GM12801 (cell line): ENCODE data around the gene BRIP1.

ENCODE experiments used
- CTCF ChIP-seq: IDR thresholded peaks from one replicate; pipeline ENCODE4 v1.5.1; 2011; ENCODE audit warnings: control low read depth; ENCODE audit not compliant: insufficient read length; ENCODE audit errors: extremely low read depth

The BRIP1 gene

GRCh38 chr17:61852857-61853256 is 10.5 kb downstream of the BRIP1 start:
- TF ChIP-seq CTCF, result no peak

- no peak for TF ChIP-seq CTCF
Observed at GRCh38 chr17:61849674-61850073, 13.7 kb downstream of the BRIP1 start.

GRCh38 chr17:61848896-61849295 is 14.4 kb downstream of the BRIP1 start:
- no peak for TF ChIP-seq CTCF

GRCh38 chr17:61848247-61848646 is 15.1 kb downstream of the BRIP1 start:
- no peak for TF ChIP-seq CTCF

- no peak for TF ChIP-seq CTCF
Observed at GRCh38 chr17:61847659-61848058, 15.7 kb downstream of the BRIP1 start.

GRCh38 chr17:61846761-61847375 is 16.5 kb downstream of the BRIP1 start:
- no peak for TF ChIP-seq CTCF

- no peak for TF ChIP-seq CTCF
Observed at GRCh38 chr17:61846088-61846487, 17.2 kb downstream of the BRIP1 start.

- TF ChIP-seq CTCF, result no peak
Observed at GRCh38 chr17:61843435-61843834, 19.9 kb downstream of the BRIP1 start.
